DOHH2 (cell line): ENCODE data around the gene PLAC8.
"Not testable (repeated sequence)": the region's sequence is repeated elsewhere in the genome, so short reads cannot be mapped to it uniquely, and the experiment has no call there.

Source experiments
- H3F3A ChIP-seq: fragments of 200-600 bp; sonication (generic), shearing (Covaris generic); 2 replicates; pipeline ENCODE4 v1.6.0; 2016; ENCODE audit warnings: antibody characterized with exemption, mild to moderate bottlenecking; ENCODE audit not compliant: control insufficient read depth, insufficient read depth
- H3K27ac ChIP-seq: fragments of 200-600 bp; sonication (generic); 2 replicates; pipeline ENCODE4 v1.5.1; 2014; ENCODE audit warnings: low read depth, mild to moderate bottlenecking, low read length, moderate library complexity
- H3K27me3 ChIP-seq: fragments of 200-600 bp; sonication (generic); 2 replicates; pipeline ENCODE4 v1.6.1; 2014; ENCODE audit warnings: mild to moderate bottlenecking, low read length, mixed read lengths; ENCODE audit not compliant: control insufficient read depth
- H3K36me3 ChIP-seq: fragments of 200-600 bp; sonication (generic); 2 replicates; pipeline ENCODE4 v1.6.1; 2014; ENCODE audit warnings: mild to moderate bottlenecking, low read length, moderate library complexity, mixed read lengths; ENCODE audit not compliant: control insufficient read depth
- H3K4me1 ChIP-seq: fragments of 200-600 bp; sonication (generic); 2 replicates; pipeline ENCODE4 v1.6.1; 2014; ENCODE audit warnings: mild to moderate bottlenecking, low read length, mixed read lengths; ENCODE audit not compliant: control insufficient read depth
- H3K4me2 ChIP-seq: fragments of 200-600 bp; sonication (generic); 2 replicates; pipeline ENCODE4 v1.6.0; 2014; ENCODE audit warnings: mild to moderate bottlenecking, low read length, moderate library complexity
- H3K4me3 ChIP-seq: fragments of 200-600 bp; sonication (generic); 2 replicates; pipeline ENCODE4 v1.5.1; 2014; ENCODE audit warnings: mild to moderate bottlenecking, low read length, mixed read lengths
- H3K79me2 ChIP-seq: fragments of 200-600 bp; sonication (generic); 2 replicates; pipeline ENCODE4 v1.6.1; 2014; ENCODE audit warnings: mild to moderate bottlenecking, low read length, mixed read lengths; ENCODE audit not compliant: control insufficient read depth
- H3K9me2 ChIP-seq: fragments of 200-600 bp; sonication (generic); replicated peaks from 2 replicates; pipeline ENCODE4 v1.6.1; 2014; ENCODE audit warnings: mild to moderate bottlenecking, low read length, mixed read lengths; ENCODE audit not compliant: control insufficient read depth
- H3K9me3 ChIP-seq: fragments of 200-600 bp; sonication (generic); 2 replicates; pipeline ENCODE4 v1.6.1; 2014; ENCODE audit warnings: antibody characterized with exemption, low read length, mixed read lengths; ENCODE audit not compliant: control insufficient read depth, insufficient read depth
- H4K20me1 ChIP-seq: fragments of 200-600 bp; sonication (generic); 2 replicates; pipeline ENCODE4 v1.6.0; 2014; ENCODE audit warnings: low read depth, mild to moderate bottlenecking, antibody characterized with exemption, low read length, moderate library complexity; ENCODE audit not compliant: control insufficient read depth, insufficient read depth
- EZH2phosphoT487 ChIP-seq: fragments of 200-600 bp; sonication (generic); IDR thresholded peaks from 2 replicates; pipeline ENCODE4 v1.6.1; 2017; ENCODE audit warnings: borderline replicate concordance, mild to moderate bottlenecking, antibody characterized with exemption, low read length, moderate library complexity, mixed read lengths
- TF ChIP-seq, protein P1 (sequence below): fragments of 200-600 bp; sonication (generic); IDR thresholded peaks from one replicate; pipeline ENCODE4 v1.5.1; 2014; ENCODE audit warnings: antibody characterized with exemption, mild to moderate bottlenecking, low read depth, low read length; ENCODE audit not compliant: poor library complexity, severe bottlenecking

The PLAC8 gene

DNA sequence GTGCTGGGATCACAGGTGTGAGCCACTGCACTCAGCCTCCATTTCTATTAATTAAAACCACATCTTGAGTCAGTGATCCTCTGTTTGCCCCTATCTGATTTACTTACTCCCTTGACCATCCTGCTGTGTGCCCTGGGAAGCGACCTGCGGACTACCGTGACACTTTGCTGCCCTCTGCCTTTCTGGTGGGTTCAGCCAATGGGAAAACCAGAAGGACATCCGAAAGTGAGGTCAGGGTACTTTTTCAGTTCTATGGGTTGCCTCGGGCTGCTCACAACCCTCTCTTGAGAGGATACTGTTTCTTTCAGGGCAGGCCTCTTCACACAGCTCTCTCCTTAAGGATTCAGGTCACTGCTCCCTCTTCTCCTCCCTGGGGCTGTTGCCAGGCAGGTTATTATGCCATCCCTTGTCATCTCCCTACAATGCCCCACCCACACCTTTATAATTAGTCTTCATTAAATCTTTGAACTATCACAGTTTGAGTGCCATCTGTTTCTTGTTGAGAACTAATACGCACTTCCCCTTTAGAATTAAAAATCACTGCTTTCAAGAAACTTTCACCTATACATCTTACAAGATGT lies 21.4 kb downstream of the PLAC8 start:
- Histone ChIP-seq H3K79me2 (no peaks in the 10 kb centered on the region), H3K27ac (no peak overlapping the region), H3K9me2 (no peaks in the 10 kb centered on the region), H3K4me2 (no peak overlapping the region), H3K27me3 (peaks cover 15% of the 10 kb centered on the region), H4K20me1 (no peaks in the 10 kb centered on the region), H3K9me3 (no peaks in the 10 kb centered on the region), H3F3A (no peaks in the 10 kb centered on the region), H3K36me3 (no peaks in the 10 kb centered on the region), H3K4me1 (no peaks in the 10 kb centered on the region), H3K4me3 (no peak overlapping the region)
- TF ChIP-seq, protein P1, sequence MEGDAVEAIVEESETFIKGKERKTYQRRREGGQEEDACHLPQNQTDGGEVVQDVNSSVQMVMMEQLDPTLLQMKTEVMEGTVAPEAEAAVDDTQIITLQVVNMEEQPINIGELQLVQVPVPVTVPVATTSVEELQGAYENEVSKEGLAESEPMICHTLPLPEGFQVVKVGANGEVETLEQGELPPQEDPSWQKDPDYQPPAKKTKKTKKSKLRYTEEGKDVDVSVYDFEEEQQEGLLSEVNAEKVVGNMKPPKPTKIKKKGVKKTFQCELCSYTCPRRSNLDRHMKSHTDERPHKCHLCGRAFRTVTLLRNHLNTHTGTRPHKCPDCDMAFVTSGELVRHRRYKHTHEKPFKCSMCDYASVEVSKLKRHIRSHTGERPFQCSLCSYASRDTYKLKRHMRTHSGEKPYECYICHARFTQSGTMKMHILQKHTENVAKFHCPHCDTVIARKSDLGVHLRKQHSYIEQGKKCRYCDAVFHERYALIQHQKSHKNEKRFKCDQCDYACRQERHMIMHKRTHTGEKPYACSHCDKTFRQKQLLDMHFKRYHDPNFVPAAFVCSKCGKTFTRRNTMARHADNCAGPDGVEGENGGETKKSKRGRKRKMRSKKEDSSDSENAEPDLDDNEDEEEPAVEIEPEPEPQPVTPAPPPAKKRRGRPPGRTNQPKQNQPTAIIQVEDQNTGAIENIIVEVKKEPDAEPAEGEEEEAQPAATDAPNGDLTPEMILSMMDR, result no peak
- no peak for TF ChIP-seq EZH2phosphoT487

DNA sequence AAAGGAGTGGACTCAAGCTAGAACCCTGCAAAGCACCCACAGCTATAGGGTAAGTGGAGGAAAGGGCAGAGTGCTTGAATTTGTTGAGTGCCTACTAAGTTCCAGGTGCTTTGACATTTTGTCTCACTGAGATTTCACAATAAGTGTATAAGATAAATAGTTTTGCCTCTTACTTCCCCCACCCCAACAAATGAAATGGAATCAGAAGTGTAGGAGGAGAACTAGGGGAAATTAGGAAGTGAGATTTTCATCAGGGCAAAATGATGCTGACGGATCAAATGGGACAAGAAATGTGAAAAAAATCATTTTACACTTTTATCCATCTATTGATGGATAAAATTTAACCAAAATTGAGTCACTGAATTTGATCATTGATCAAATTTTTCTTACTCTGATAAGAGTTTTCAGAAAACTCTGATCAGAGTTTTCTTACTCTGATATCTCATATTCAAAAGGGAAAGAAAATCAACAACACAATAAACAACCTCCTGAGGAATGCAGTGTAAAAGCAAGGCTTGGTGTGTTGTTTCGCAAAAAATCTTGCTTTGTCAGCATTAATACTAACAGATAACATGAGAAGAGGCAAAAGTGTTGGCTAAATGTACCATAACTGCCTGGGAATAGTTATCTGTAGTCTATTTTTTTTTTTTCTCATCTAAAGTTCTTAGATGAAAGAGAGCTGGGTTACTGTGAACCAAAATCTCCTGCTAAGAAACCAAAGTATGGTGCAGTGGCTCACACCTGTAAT lies 24.9 kb downstream of the PLAC8 start:
- no peaks in the 10 kb centered on the region for H3K9me2 ChIP-seq
- no peaks in the 10 kb centered on the region for H3K4me1 ChIP-seq
- no peaks in the 10 kb centered on the region for H3K36me3 ChIP-seq
- no peaks in the 10 kb centered on the region for H3K9me3 ChIP-seq
- H3F3A ChIP-seq, result no peaks in the 10 kb centered on the region
- H3K27ac ChIP-seq, result no peak overlapping the region
- H3K79me2 ChIP-seq, result no peaks in the 10 kb centered on the region
- H4K20me1 ChIP-seq, result no peaks in the 10 kb centered on the region
- no peak overlapping the region for H3K4me2 ChIP-seq
- TF ChIP-seq, protein P1, result no peak
- TF ChIP-seq EZH2phosphoT487, result no peak
- H3K4me3 ChIP-seq, result no peak overlapping the region
- peaks cover 8% of the 10 kb centered on the region; the same call in 1 of the 2 replicates for H3K27me3 ChIP-seq

DNA sequence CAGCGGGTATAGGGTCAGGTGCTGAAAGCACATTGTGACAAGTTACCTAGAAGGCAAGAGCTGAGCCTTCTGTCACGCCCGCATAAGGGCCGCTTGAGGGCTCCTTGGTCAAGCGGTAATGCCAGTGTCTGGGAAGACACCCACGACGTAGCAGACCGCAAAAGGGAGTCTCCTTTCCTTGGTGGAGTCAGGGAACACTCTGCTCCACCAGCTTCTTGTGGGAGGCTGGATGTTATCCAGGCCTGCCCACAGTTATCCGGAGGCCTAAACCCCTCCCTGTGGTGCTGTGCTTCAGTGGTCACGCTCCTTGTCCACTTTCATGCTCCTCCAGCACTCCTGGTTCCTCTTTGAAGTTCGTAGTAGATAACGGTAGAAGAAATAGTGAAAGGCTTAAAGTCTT lies 29.6 kb downstream of the PLAC8 start:
- not testable (repeated sequence) for H3K9me3 ChIP-seq, H3K27me3 ChIP-seq, H4K20me1 ChIP-seq, H3K4me1 ChIP-seq, H3K79me2 ChIP-seq, H3K36me3 ChIP-seq, H3K4me2 ChIP-seq, H3F3A ChIP-seq, H3K9me2 ChIP-seq, H3K4me3 ChIP-seq, H3K27ac ChIP-seq

DNA sequence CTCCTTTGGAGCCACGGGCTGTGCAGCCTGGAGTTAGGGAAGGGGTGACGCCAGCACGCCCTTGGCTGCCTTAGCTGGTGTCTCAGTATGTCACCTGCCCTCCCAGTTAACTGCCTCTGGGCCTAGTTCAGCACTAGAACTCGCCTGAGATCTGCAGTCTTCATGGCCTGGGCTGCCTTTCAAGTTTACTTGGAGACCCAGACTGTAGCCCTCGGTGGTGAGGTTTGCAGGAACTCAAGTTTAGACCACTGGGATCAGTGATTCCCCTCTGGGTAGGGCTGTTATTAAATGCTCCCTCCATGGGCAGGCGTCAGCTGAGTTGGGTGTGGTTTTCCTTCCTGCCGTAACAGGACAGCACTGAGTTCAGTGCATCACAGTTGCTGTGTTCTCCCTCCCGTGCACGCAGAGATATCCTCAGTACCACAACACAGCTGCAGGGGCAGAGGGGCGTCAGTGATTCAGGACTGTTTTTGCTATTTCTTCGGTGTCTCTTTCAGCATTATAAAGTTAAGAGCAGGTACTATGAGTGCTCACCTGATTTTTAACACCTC lies 30.5 kb downstream of the PLAC8 start:
- Histone ChIP-seq H3K4me1 (0 out of 2 replicates have a peak, but pooled peaks cover 2% of the 10 kb centered on the region), H3K4me2 (no peak overlapping the region), H3K9me3 (no peaks in the 10 kb centered on the region), H3K79me2 (no peaks in the 10 kb centered on the region), H3K4me3 (no peak overlapping the region), H3F3A (no peaks in the 10 kb centered on the region), H3K9me2 (no peaks in the 10 kb centered on the region), H3K27me3 (peaks cover 2% of the 10 kb centered on the region; the same call in 1 of the 2 replicates), H4K20me1 (no peaks in the 10 kb centered on the region), H3K27ac (no peak overlapping the region), H3K36me3 (no peaks in the 10 kb centered on the region)
- TF ChIP-seq, protein P1, result no peak
- no peak for TF ChIP-seq EZH2phosphoT487
